Esophagus squamous epithelium (tissue), 4 donors: ENCODE results near the gene MEOX1.

Experiments used
- CTCF ChIP-seq, 6 experiments: fragments of 450-650 bp in 4 of 6; fragments of 200-600 bp in 2 of 6; sonication (generic) in 2 of 6; IDR thresholded peaks; one replicate each; pipeline ENCODE4 v1.5.1; 2016 to 2019; ENCODE audit warnings: antibody characterized with exemption in 6 of 6, mild to moderate bottlenecking in 4 of 6, moderate library complexity in 4 of 6
- POLR2A ChIP-seq, 4 donors: fragments of 450-650 bp; IDR thresholded peaks; one replicate each; pipeline ENCODE4 v1.6.1; 2017; ENCODE audit warnings: antibody characterized with exemption in 4 of 4, mild to moderate bottlenecking in 4 of 4, moderate library complexity in 3 of 4

- TF ChIP-seq CTCF (IDR thresholded peaks at IDR 0.05): no peak
- no peak for TF ChIP-seq POLR2A (IDR thresholded peaks at IDR 0.05)
Measured at GRCh38 chr17:43667506-43667905, 5.8 kb upstream of the MEOX1 start.
